IMR-90 (cell line): ENCODE measurements around the gene CADM1. TPM values are rescaled to one million over a fixed set of nuclear protein-coding genes. Genes with fewer than 3 reads are reported as not detected.

Experiments used
- ATAC-seq: fragments of 200-7000 bp; cut with Tn5 transposase; 2 replicates; pipeline ENCODE4 v1.9.1; 2020; ENCODE audit warnings: low read depth, mild to moderate bottlenecking, moderate library complexity
- BruUV-seq: library from RNA; stranded (reverse); fragments of 400-500 nt; replicated peaks from 2 replicates; lab custom pipeline; 2021; lab: Mats Ljungman, UMichigan
- CTCF ChIA-PET: fragments of 300-600 bp; formaldehyde crosslinking; extraction: SDS; loops from one replicate; lab custom pipeline; 2021; ENCODE audit warnings: antibody characterized with exemption; lab: Yijun Ruan, JAX
- POLR2A ChIA-PET: fragments of 300-600 bp; sonication (Branson Sonifier 250); formaldehyde crosslinking; loops from one replicate; lab custom pipeline; 2022; ENCODE audit warnings: antibody characterized with exemption; ENCODE audit not compliant: unreplicated experiment; lab: Charles Lee
- DNase-seq: peaks from one replicate; pipeline ENCODE4 v3.0.0; 2013
- H2AFZ ChIP-seq: replicated peaks from 2 replicates; pipeline ENCODE3; 2013; ENCODE audit warnings: low read length, mild to moderate bottlenecking; ENCODE audit not compliant: poor library complexity
- H2AK5ac ChIP-seq: 2 replicates; pipeline ENCODE4 v1.6.1; 2013; ENCODE audit warnings: low read depth, low read length, inconsistent platforms
- H2AK9ac ChIP-seq: replicated peaks from 2 replicates; pipeline ENCODE3; 2013; ENCODE audit warnings: mild to moderate bottlenecking, low read depth, low read length, moderate library complexity; ENCODE audit not compliant: poor library complexity
- H2BK120ac ChIP-seq: 2 replicates; pipeline ENCODE4 v1.6.1; 2013; ENCODE audit warnings: low read depth, low read length, inconsistent platforms
- H2BK15ac ChIP-seq: 3 replicates; pipeline ENCODE4 v1.6.1; 2013; ENCODE audit warnings: low read depth, low read length, inconsistent platforms
- H2BK20ac ChIP-seq: 2 replicates; pipeline ENCODE4 v1.6.1; 2013; ENCODE audit warnings: low read depth, mild to moderate bottlenecking, inconsistent platforms, low read length, moderate library complexity
- H2BK5ac ChIP-seq: 2 replicates; pipeline ENCODE4 v1.6.1; 2013; ENCODE audit warnings: mild to moderate bottlenecking, low read depth, low read length, inconsistent platforms; ENCODE audit not compliant: poor library complexity, severe bottlenecking
- H3K14ac ChIP-seq: replicated peaks from 2 replicates; pipeline ENCODE4 v1.6.1; 2013; ENCODE audit warnings: low read depth, low read length, inconsistent platforms
- H3K18ac ChIP-seq: 2 replicates; pipeline ENCODE4 v1.6.1; 2013; ENCODE audit warnings: low read depth, low read length, control low read depth
- H3K23ac ChIP-seq: 2 replicates; pipeline ENCODE4 v1.6.1; 2013; ENCODE audit warnings: low read depth, low read length, inconsistent platforms
- H3K27ac ChIP-seq: 2 replicates; pipeline ENCODE4 v1.5.1; 2013; ENCODE audit warnings: mild to moderate bottlenecking, control low read depth, low read length; ENCODE audit not compliant: insufficient read depth
- H3K27me3 ChIP-seq: 2 replicates; pipeline ENCODE4 v1.6.1; 2013; ENCODE audit warnings: low read length; ENCODE audit not compliant: control insufficient read depth, insufficient read depth
- H3K36me3 ChIP-seq: 2 replicates; pipeline ENCODE4 v1.6.1; 2013; ENCODE audit warnings: low read length, mixed read lengths; ENCODE audit not compliant: control insufficient read depth, insufficient read depth
- H3K4ac ChIP-seq: 2 replicates; pipeline ENCODE4 v1.6.1; 2013; ENCODE audit warnings: low read depth, low read length, inconsistent platforms
- H3K4me1 ChIP-seq: 2 replicates; pipeline ENCODE4 v1.6.1; 2013; ENCODE audit warnings: low read length, mixed read lengths; ENCODE audit not compliant: control insufficient read depth, insufficient read depth
- H3K4me2 ChIP-seq: 2 replicates; pipeline ENCODE4 v1.6.1; 2013; ENCODE audit warnings: low read depth, mild to moderate bottlenecking, control low read depth, low read length, moderate library complexity
- H3K4me3 ChIP-seq: 2 replicates; pipeline ENCODE4 v1.5.1; 2013; ENCODE audit warnings: low read depth, mild to moderate bottlenecking, control low read depth, low read length, moderate library complexity; ENCODE audit not compliant: insufficient read depth
- H3K56ac ChIP-seq: 2 replicates; pipeline ENCODE4 v1.6.1; 2013; ENCODE audit warnings: low read length, inconsistent platforms; ENCODE audit not compliant: insufficient read depth; ENCODE audit errors: extremely low read depth
- H3K79me1 ChIP-seq, 2 experiments: 2 replicates each; pipeline ENCODE4 v1.6.1; 2013; ENCODE audit warnings: low read length in 2 of 2, inconsistent platforms in 1 of 2, low read depth in 1 of 2
- H3K9ac ChIP-seq: 2 replicates; pipeline ENCODE4 v1.6.1; 2013; ENCODE audit warnings: low read depth, low read length, control low read depth
- H3K9me1 ChIP-seq: 2 replicates; pipeline ENCODE4 v1.6.1; 2013; ENCODE audit warnings: low read length, inconsistent platforms; ENCODE audit not compliant: insufficient read depth
- H3K9me3 ChIP-seq: 2 replicates; pipeline ENCODE4 v1.6.1; 2013; ENCODE audit warnings: low read length; ENCODE audit not compliant: control insufficient read depth, insufficient read depth
- H4K20me1 ChIP-seq: 2 replicates; pipeline ENCODE4 v1.6.1; 2013; ENCODE audit warnings: low read length, inconsistent platforms; ENCODE audit not compliant: insufficient read depth
- H4K5ac ChIP-seq: 2 replicates; pipeline ENCODE4 v1.6.1; 2013; ENCODE audit warnings: mild to moderate bottlenecking, low read depth, low read length, control low read depth
- H4K8ac ChIP-seq, 2 experiments: 2 replicates each; pipeline ENCODE4 v1.6.1; 2013; ENCODE audit warnings: low read depth in 2 of 2, low read length in 2 of 2, control low read depth in 1 of 2, inconsistent platforms in 1 of 2
- H4K91ac ChIP-seq: 2 replicates; pipeline ENCODE4 v1.6.1; 2013; ENCODE audit warnings: low read depth, low read length, inconsistent platforms; ENCODE audit not compliant: insufficient read depth
- BHLHE40 ChIP-seq: fragments of 150-350 bp; IDR thresholded peaks from 2 replicates; pipeline ENCODE4 v1.6.1; 2016; ENCODE audit warnings: mild to moderate bottlenecking, low read depth, low read length
- CEBPB ChIP-seq: IDR thresholded peaks from 2 replicates; pipeline ENCODE4 v1.6.1; 2012; ENCODE audit warnings: low read depth, low read length, improper control_type of control experiment
- CHD1 ChIP-seq: IDR thresholded peaks from 2 replicates; pipeline ENCODE4 v1.6.1; 2012; ENCODE audit warnings: low read depth, low read length, improper control_type of control experiment
- CTCF ChIP-seq: conservative IDR thresholded peaks from 2 replicates; pipeline ENCODE4 v1.5.1; 2012; ENCODE audit warnings: mild to moderate bottlenecking, low read depth, low read length, improper control_type of control experiment
- ELK1 ChIP-seq: fragments of 150-350 bp; IDR thresholded peaks from 2 replicates; pipeline ENCODE4 v1.6.1; 2016; ENCODE audit warnings: low read depth, mild to moderate bottlenecking, low read length, moderate library complexity, borderline replicate concordance
- MAFK ChIP-seq: IDR thresholded peaks from 2 replicates; pipeline ENCODE4 v1.6.1; 2012; ENCODE audit warnings: low read depth, low read length, improper control_type of control experiment
- MAZ ChIP-seq: IDR thresholded peaks from 2 replicates; pipeline ENCODE4 v1.6.1; 2012; ENCODE audit warnings: low read depth, mild to moderate bottlenecking, low read length, improper control_type of control experiment, moderate library complexity, borderline replicate concordance
- MXI1 ChIP-seq: IDR thresholded peaks from 2 replicates; pipeline ENCODE4 v1.6.1; 2012; ENCODE audit warnings: low read depth, mild to moderate bottlenecking, low read length, moderate library complexity, borderline replicate concordance
- NFE2L2 ChIP-seq: fragments of 150-350 bp; IDR thresholded peaks from 2 replicates; pipeline ENCODE4 v1.6.1; 2016; ENCODE audit warnings: low read depth, mild to moderate bottlenecking, low read length
- RAD21 ChIP-seq: IDR thresholded peaks from 2 replicates; pipeline ENCODE4 v1.6.1; 2012; ENCODE audit warnings: low read length, improper control_type of control experiment
- RCOR1 ChIP-seq: IDR thresholded peaks from 2 replicates; pipeline ENCODE4 v1.6.1; 2012; ENCODE audit warnings: mild to moderate bottlenecking, low read length, improper control_type of control experiment; ENCODE audit not compliant: insufficient replicate concordance
- RFX5 ChIP-seq: IDR thresholded peaks from 2 replicates; pipeline ENCODE4 v1.8.0; 2012; ENCODE audit warnings: low read depth, mild to moderate bottlenecking, low read length, moderate library complexity
- SMC3 ChIP-seq: fragments of 150-350 bp; IDR thresholded peaks from 2 replicates; pipeline ENCODE4 v1.6.1; 2016; ENCODE audit warnings: low read depth, mild to moderate bottlenecking, antibody characterized with exemption, low read length, moderate library complexity
- USF2 ChIP-seq: fragments of 150-350 bp; IDR thresholded peaks from 2 replicates; pipeline ENCODE4 v1.6.1; 2017; ENCODE audit warnings: mild to moderate bottlenecking, antibody characterized with exemption, low read length, low read depth
- WGBS, 2 experiments: methylation state at CpG; one replicate each; pipeline versions ENCODE4 v1.1.5 to v1.1.7; 2013; ENCODE audit warnings: missing lambda C conversion rate in 2 of 2; ENCODE audit not compliant: insufficient read length in 1 of 2; ENCODE audit errors: extremely low coverage in 2 of 2; 5-methylcytosine and 5-hydroxymethylcytosine counted together
- dilution Hi-C: fragments of 300-500 bp; cut with HindIII; formaldehyde crosslinking; loops from one replicate; pipeline ENCODE4 v1.14.3; 2018; ENCODE audit warnings: low sequenced_read_pairs; ENCODE audit not compliant: unreplicated experiment
- in situ Hi-C: fragments of 300-500 bp; cut with MboI; formaldehyde crosslinking; loops from 3 replicates; pipeline ENCODE4 v1.14.3; 2019; ENCODE audit warnings: low sequenced_read_pairs, inconsistent platforms, mixed read lengths
- intact Hi-C: fragments of 100-400 bp; cut with micrococcal nuclease; formaldehyde crosslinking; loops from 2 replicates; pipeline ENCODE4 v1.10.0; 2022
- polyA plus RNA-seq, 3 experiments: library from polyadenylated mRNA; depleted of rRNA; stranded (reverse); fragments of >200 nt; gene quantifications; 2 replicates each; pipeline ENCODE4 v1.2.3, GENCODE V29; 2012; ENCODE audit warnings: low replicate concordance in 1 of 3
- total RNA-seq: library from RNA; depleted of rRNA; stranded (reverse); fragments of >200 nt; gene quantifications from 2 replicates; pipeline ENCODE4 v1.2.3, GENCODE V29; 2012

Gene CADM1
- total and polyA plus RNA-seq, 2 of the 4 experiments (the other 2 are of a cell fraction), result 28.8 to 77.1 TPM

GRCh38 chr11:115217726-115218311 is 286.4 kb downstream of the CADM1 start:
- Histone ChIP-seq H3K9me1 (peaks cover 3% of the 10 kb centered on the region; the same call in 1 of the 2 replicates), H3K9ac (no peak overlapping the region), H2AK9ac (no peak overlapping the region), H3K79me1 (no peaks in the 10 kb centered on the region), H3K27me3 (no peaks in the 10 kb centered on the region), H2BK20ac (no peak overlapping the region), H2BK5ac (no peak overlapping the region), H2BK120ac (no peak overlapping the region), H3K4ac (no peak overlapping the region), H4K20me1 (no peaks in the 10 kb centered on the region), H3K9me3 (no peaks in the 10 kb centered on the region), H3K23ac (no peak overlapping the region), H4K91ac (no peak overlapping the region), H3K18ac (no peak overlapping the region; the same call in 1 of the 2 replicates), H3K27ac (no peak overlapping the region), H4K8ac (no peak overlapping the region), H2BK15ac (no peak overlapping the region), H3K4me1 (peaks cover 2% of the 10 kb centered on the region; the same call in 1 of the 2 replicates), H3K36me3 (peaks cover 8% of the 10 kb centered on the region), H2AFZ (peak overlapping the region; percentile 15), H3K4me2 (no peak overlapping the region), H4K5ac (no peak overlapping the region), H3K14ac (no peak overlapping the region), H3K56ac (no peak overlapping the region), H2AK5ac (no peak overlapping the region), H3K4me3 (no peak overlapping the region)
- DNase-seq (no peak), ATAC-seq (no peak)
- BruUV-seq, result no TSS peak
- WGBS, 2 experiments, result no CpG with 5 or more reads among the region's 8 CpGs
- dilution Hi-C loops (no loop called here), in situ Hi-C loops (no loop called here), intact Hi-C loops (no loop called here)
- TF ChIP-seq NFE2L2 (no peak), RAD21 (no peak), CHD1 (no peak), RFX5 (no peak), ELK1 (no peak), MXI1 (no peak), USF2 (no peak), BHLHE40 (no peak), SMC3 (no peak), CTCF (no peak), MAFK (no peak), RCOR1 (no peak), MAZ (no peak), CEBPB (no peak)
- POLR2A ChIA-PET, result no interaction called here
- CTCF ChIA-PET, result interaction anchor here (0.6 kb wide), 1 partner anchor 16 kb away, joined by 4 read pairs; no protein-coding TSS in a partner anchor
